Stomach (tissue), 9 donors: ENCODE measurements around the gene EXOC2. TPM values are rescaled to one million over a fixed set of nuclear protein-coding genes. Genes with fewer than 3 reads are reported as not detected.

Experiments
- DNase-seq, 2 donors: peaks; one replicate each; pipeline versions ENCODE4 v3.0.0 to v3.0.0-alpha.2; 2013 to 2019
- H3K27ac ChIP-seq, 5 donors: fragments of 200-600 bp in 4 of 5; sonication (generic) in 4 of 5; one replicate each; pipeline ENCODE4 v1.5.1; 2013 to 2019; ENCODE audit warnings: mild to moderate bottlenecking in 1 of 5, moderate library complexity in 1 of 5
- H3K27me3 ChIP-seq, 3 donors: fragments of 200-600 bp; sonication (generic); one replicate each; pipeline ENCODE4 v1.5.1; 2017 to 2019; ENCODE audit warnings: mixed run types in 1 of 3
- H3K36me3 ChIP-seq, 4 donors: fragments of 200-600 bp; sonication (generic); 1 replicate in 3 of 4; 2 replicates in 1 of 4; pipeline ENCODE4 v1.5.1; 2016 to 2019
- H3K4me1 ChIP-seq, 4 donors: fragments of 200-600 bp; sonication (generic); one replicate each; pipeline ENCODE4 v1.5.1; 2016 to 2019
- H3K4me3 ChIP-seq, 4 donors: fragments of 200-600 bp; sonication (generic) in 3 of 4; one replicate each; pipeline ENCODE4 v1.5.1; 2016 to 2019; ENCODE audit warnings: mild to moderate bottlenecking in 1 of 4
- H3K9me3 ChIP-seq, 4 donors: fragments of 200-600 bp; sonication (generic); one replicate each; pipeline ENCODE4 v1.5.1; 2016 to 2019
- EP300 ChIP-seq: sonication (generic); formaldehyde crosslinking; IDR thresholded peaks from one replicate; pipeline ENCODE4 v1.6.1; 2017; ENCODE audit warnings: antibody characterized with exemption
- POLR2A ChIP-seq, 4 donors: fragments of 450-650 bp; IDR thresholded peaks; one replicate each; pipeline ENCODE4 v1.6.1; 2016; ENCODE audit warnings: antibody characterized with exemption in 4 of 4, control low read depth in 2 of 4, mild to moderate bottlenecking in 1 of 4, moderate library complexity in 1 of 4
- POLR2AphosphoS5 ChIP-seq, 3 donors: sonication (generic); formaldehyde crosslinking; IDR thresholded peaks; one replicate each; pipeline ENCODE4 v1.6.1; 2016; ENCODE audit warnings: antibody characterized with exemption in 3 of 3
- WGBS, 5 donors: extraction: QIAGEN DNeasy Blood & Tissue Kit in 3 of 5; methylation state at CpG; one replicate each; pipeline versions ENCODE4 v1.1.5 to v1.1.7; 2013 to 2018; 5-methylcytosine and 5-hydroxymethylcytosine counted together
- intact Hi-C: fragments of 100-400 bp; cut with DNase I; formaldehyde crosslinking; loops from one replicate; pipeline ENCODE4 v1.15.1; 2023; ENCODE audit warnings: low total_unique reads
- polyA plus RNA-seq, 3 donors: library from polyadenylated mRNA; stranded (reverse); fragments of 200-250 nt; gene quantifications; one replicate each; pipeline ENCODE4 v1.2.3, GENCODE V29; 2013
- total RNA-seq, 5 donors: library from RNA; depleted of rRNA; stranded (reverse); fragments of >200 nt; gene quantifications; one replicate each; pipeline versions ENCODE4 v1.1.0 to v1.2.3, GENCODE V29; 2014 to 2016
- TF ChIP-seq, protein P1 (sequence below), 7 experiments: fragments of 450-650 bp in 4 of 7; fragments of 200-600 bp in 3 of 7; sonication (generic) in 3 of 7; IDR thresholded peaks; one replicate each; pipeline ENCODE4 v1.5.1; 2016 to 2019; ENCODE audit warnings: antibody characterized with exemption in 7 of 7, control low read depth in 2 of 7, mild to moderate bottlenecking in 1 of 7
- donor health status: healthy with polysubstance abuse.
- donor health status: Bipolar disorder and iron deficiency.
- donor health status: healthy.

The EXOC2 gene
- total and polyA plus RNA-seq, 8 donors: 5.3 to 39.7 (median 13.8) TPM

DNA sequence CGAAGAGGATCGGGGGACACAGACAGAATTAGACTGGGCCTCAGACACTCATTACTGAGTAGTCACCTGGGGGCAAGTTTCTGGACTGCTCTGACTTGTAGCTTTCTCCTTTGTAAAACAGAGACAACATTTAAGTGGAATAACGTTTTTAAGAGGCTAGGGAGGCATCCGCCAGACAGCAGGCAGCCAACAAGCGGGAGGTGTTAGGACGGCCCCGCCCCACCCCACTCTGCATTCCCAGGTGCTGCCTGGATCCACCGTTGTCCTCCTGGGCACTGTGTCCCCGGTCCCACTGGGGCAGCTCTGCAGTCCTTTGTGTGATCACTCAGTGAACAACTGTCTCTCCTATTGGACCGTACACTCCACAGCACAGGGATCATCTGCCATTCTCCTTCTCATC is 187.6 kb downstream of the EXOC2 start:
- Histone ChIP-seq H3K27me3 (no peaks in the 10 kb centered on the region), H3K27ac (no peak overlapping the region), H3K36me3 (peaks cover 0 to 25% (median 21%) of the 10 kb centered on the region in 4 donors), H3K4me3 (no peak overlapping the region), H3K9me3 (no peaks in the 10 kb centered on the region), H3K4me1 (no peaks in the 10 kb centered on the region)
- intact Hi-C loops: no loop called here
- TF ChIP-seq EP300 (no peak), POLR2AphosphoS5 (IDR thresholded peaks at IDR 0.05) (no peak), POLR2A (IDR thresholded peaks at IDR 0.05) (no peak)
- TF ChIP-seq, protein P1, sequence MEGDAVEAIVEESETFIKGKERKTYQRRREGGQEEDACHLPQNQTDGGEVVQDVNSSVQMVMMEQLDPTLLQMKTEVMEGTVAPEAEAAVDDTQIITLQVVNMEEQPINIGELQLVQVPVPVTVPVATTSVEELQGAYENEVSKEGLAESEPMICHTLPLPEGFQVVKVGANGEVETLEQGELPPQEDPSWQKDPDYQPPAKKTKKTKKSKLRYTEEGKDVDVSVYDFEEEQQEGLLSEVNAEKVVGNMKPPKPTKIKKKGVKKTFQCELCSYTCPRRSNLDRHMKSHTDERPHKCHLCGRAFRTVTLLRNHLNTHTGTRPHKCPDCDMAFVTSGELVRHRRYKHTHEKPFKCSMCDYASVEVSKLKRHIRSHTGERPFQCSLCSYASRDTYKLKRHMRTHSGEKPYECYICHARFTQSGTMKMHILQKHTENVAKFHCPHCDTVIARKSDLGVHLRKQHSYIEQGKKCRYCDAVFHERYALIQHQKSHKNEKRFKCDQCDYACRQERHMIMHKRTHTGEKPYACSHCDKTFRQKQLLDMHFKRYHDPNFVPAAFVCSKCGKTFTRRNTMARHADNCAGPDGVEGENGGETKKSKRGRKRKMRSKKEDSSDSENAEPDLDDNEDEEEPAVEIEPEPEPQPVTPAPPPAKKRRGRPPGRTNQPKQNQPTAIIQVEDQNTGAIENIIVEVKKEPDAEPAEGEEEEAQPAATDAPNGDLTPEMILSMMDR (IDR thresholded peaks at IDR 0.05): no peak
- 84 to 92% (median 89%) methylated on average over 10 of the region's 10 CpGs for WGBS, 5 donors
- DNase-seq: no peak

DNA sequence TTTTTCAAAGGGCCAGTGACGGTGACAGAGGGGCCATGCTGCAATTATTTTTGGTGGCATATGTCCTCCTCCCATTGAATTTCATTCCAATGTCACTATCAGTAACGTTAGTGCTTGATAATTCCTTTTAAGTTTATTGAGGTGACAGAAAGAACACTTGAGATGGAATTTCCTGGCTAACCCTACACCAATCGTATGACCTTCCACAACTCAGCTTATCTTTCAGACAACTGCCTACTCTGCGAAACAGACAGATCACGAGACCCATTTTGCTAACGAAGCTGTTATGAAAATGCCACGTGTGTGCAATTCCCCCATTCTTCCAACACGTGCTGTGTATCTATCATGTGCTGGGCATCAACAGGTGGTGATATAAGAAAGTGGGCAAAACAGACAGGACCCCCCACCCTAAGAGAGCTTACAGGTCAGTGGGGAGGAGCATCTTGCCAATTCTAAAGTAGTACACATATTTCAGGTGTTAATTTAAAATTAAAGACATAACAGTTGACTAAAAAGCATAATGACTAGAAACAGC is 188.4 kb downstream of the EXOC2 start:
- TF ChIP-seq, protein P1 (IDR thresholded peaks at IDR 0.05): no peak
- TF ChIP-seq EP300: no peak
- TF ChIP-seq POLR2AphosphoS5 (IDR thresholded peaks at IDR 0.05): no peak
- no peak for TF ChIP-seq POLR2A (IDR thresholded peaks at IDR 0.05)
- Histone ChIP-seq H3K27ac (no peak overlapping the region), H3K27me3 (no peaks in the 10 kb centered on the region), H3K9me3 (no peaks in the 10 kb centered on the region), H3K36me3 (peaks cover 0 to 25% (median 21%) of the 10 kb centered on the region in 4 donors), H3K4me1 (no peaks in the 10 kb centered on the region), H3K4me3 (no peak overlapping the region)
- 88 to 90% (median 89%) methylated on average over 8 of the region's 8 CpGs for WGBS, 5 donors
- intact Hi-C loops: no loop called here
- DNase-seq: no peak

DNA sequence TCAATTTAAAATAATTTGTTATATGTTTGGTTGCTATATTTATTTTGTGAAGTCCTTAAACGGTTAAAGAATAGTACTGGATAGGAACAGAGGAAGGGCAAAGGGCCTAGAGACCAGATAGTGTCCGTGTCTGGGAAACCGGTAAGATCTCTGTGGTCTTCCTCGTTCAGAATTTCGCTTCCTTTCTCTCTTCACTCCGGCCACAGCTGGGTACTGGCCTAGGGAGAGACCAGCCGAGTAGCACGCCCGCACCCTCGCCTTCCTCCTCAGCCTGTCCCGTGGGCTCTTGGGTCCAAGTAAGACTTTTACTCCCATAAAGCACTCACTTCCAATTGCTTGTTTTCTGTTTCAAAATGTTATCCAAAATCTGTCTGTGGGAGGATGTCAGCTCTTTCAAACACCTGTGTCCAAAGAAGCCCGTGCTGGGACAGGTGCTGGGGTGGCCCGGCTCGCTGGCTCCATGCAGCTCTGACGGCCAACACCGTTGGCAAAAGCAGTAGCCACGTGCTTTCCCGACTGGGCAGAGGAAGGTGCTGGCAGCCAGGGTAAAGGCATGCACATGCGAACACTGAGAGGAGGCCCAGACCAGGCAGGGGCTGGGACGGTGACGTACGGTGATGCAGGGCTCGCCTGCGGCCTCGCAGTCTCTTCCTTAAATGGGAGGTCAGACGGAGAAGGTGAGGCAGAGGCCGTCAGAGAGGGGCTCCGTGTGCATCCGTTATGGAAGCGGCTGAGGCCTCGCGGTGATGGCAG is 189.2 kb downstream of the EXOC2 start:
- 89 to 95% (median 92%) methylated on average over 32 of the region's 32 CpGs for WGBS, 5 donors
- H3K4me1 ChIP-seq: no peaks in the 10 kb centered on the region
- H3K27me3 ChIP-seq: no peaks in the 10 kb centered on the region
- no peak overlapping the region for H3K4me3 ChIP-seq
- DNase-seq: no peak
- H3K9me3 ChIP-seq: no peaks in the 10 kb centered on the region
- intact Hi-C loops: no loop called here
- no peak overlapping the region for H3K27ac ChIP-seq
- H3K36me3 ChIP-seq: peaks cover 0 to 29% (median 24%) of the 10 kb centered on the region in 4 donors
- TF ChIP-seq POLR2A (IDR thresholded peaks at IDR 0.05): no peak
- TF ChIP-seq, protein P1 (IDR thresholded peaks at IDR 0.05): no peak
- no peak for TF ChIP-seq POLR2AphosphoS5 (IDR thresholded peaks at IDR 0.05)
- no peak for TF ChIP-seq EP300

DNA sequence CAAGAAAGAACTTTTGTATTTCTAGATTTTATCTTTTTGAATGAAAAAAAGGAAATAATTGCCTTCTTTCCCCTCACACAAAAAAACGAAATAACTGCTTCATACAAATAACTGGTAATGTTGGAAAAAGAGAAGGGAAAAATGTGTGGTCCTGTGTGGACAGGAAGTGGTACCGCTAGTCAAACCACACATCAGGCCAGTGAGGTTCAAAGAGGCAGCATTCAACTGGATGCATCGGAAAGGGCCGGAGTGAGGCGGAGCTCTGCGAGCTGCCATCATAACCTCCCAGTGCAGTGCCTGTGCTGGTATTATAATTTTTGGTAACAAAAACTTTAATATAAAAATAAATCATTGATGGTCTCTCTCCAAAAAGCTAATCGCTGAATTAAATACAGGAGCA is 190.2 kb downstream of the EXOC2 start:
- intact Hi-C loops: no loop called here
- no peaks in the 10 kb centered on the region for H3K4me1 ChIP-seq
- H3K27ac ChIP-seq: no peak overlapping the region
- TF ChIP-seq, protein P1 (IDR thresholded peaks at IDR 0.05): no peak
- TF ChIP-seq POLR2A (IDR thresholded peaks at IDR 0.05) (no peak), EP300 (no peak), POLR2AphosphoS5 (IDR thresholded peaks at IDR 0.05) (no peak)
- H3K36me3 ChIP-seq: peaks cover 0 to 33% (median 29%) of the 10 kb centered on the region in 4 donors
- no peak overlapping the region for H3K4me3 ChIP-seq
- no peaks in the 10 kb centered on the region for H3K27me3 ChIP-seq
- DNase-seq: no peak
- WGBS, 5 donors: 87 to 95% (median 92%) methylated on average over 7 of the region's 7 CpGs
- no peaks in the 10 kb centered on the region for H3K9me3 ChIP-seq
